GM13977 (cell line): ENCODE data around the gene NPLOC4.

Experiments used
- DNase-seq: peaks from one replicate; pipeline ENCODE4 v3.0.0; 2012; ENCODE audit warnings: low spot score
- in situ Hi-C: fragments of 300-500 bp; cut with MboI; formaldehyde crosslinking; loops from one replicate; pipeline ENCODE4 v1.12.0; 2022; ENCODE audit warnings: low sequenced_read_pairs, low pct_unique_long_range_greater_than_20kb, mixed read lengths, inconsistent platforms; ENCODE audit not compliant: unreplicated experiment
- TF ChIP-seq, protein P1 (sequence below): IDR thresholded peaks from 2 replicates; pipeline ENCODE4 v1.5.1; 2012; ENCODE audit warnings: mild to moderate bottlenecking, control low read depth; ENCODE audit not compliant: insufficient read depth; ENCODE audit errors: extremely low read depth, missing control alignments

NPLOC4 gene

DNA sequence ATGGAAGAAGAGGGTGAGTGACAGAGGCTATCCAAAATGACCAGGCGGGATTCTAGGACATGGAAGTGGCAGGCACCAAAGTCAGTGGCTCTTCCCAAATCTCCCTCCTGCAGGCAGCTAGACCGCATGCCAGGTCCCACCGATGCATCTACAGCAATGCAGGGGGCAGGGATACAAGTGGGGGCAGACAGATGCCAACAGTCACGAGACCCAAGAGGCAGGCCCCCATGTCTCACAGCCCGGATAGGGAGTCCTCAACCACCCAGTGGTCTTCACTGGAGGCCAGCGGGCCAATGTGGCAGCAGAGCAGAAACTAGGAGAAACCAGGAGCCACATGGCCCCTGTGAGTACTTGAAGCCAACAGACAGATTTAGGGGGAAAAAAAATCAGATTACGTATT is 20.0 kb downstream of the NPLOC4 start:
- TF ChIP-seq, protein P1, sequence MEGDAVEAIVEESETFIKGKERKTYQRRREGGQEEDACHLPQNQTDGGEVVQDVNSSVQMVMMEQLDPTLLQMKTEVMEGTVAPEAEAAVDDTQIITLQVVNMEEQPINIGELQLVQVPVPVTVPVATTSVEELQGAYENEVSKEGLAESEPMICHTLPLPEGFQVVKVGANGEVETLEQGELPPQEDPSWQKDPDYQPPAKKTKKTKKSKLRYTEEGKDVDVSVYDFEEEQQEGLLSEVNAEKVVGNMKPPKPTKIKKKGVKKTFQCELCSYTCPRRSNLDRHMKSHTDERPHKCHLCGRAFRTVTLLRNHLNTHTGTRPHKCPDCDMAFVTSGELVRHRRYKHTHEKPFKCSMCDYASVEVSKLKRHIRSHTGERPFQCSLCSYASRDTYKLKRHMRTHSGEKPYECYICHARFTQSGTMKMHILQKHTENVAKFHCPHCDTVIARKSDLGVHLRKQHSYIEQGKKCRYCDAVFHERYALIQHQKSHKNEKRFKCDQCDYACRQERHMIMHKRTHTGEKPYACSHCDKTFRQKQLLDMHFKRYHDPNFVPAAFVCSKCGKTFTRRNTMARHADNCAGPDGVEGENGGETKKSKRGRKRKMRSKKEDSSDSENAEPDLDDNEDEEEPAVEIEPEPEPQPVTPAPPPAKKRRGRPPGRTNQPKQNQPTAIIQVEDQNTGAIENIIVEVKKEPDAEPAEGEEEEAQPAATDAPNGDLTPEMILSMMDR, result no peak
- in situ Hi-C loops, result no loop called here
- no peak for DNase-seq

DNA sequence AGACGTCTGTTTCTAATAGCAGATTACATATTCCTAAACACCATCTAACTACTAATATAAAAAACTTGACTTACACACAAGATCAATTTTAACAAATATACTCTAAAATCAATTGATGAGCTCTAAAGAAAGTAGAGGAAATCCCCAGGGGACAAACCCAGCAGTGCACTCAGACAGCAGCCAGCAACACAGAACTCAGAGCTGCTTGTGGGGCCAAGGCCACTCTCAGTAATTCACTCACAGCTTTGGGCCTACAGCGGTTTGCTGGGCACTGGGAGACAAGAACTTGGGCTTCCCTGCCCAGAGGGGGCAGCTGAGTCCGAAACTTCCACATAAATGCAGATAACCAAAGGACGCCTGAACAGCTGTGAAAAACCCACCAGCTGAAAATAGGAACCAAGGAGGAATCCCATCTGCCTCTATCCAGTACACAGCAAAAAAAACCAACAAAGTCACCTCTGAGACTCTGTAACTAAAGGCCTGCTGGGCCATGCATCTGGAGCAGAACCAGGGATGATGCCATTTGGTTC is 21.4 kb downstream of the NPLOC4 start:
- DNase-seq, result no peak
- in situ Hi-C loops, result no loop called here
- TF ChIP-seq, protein P1, result no peak

DNA sequence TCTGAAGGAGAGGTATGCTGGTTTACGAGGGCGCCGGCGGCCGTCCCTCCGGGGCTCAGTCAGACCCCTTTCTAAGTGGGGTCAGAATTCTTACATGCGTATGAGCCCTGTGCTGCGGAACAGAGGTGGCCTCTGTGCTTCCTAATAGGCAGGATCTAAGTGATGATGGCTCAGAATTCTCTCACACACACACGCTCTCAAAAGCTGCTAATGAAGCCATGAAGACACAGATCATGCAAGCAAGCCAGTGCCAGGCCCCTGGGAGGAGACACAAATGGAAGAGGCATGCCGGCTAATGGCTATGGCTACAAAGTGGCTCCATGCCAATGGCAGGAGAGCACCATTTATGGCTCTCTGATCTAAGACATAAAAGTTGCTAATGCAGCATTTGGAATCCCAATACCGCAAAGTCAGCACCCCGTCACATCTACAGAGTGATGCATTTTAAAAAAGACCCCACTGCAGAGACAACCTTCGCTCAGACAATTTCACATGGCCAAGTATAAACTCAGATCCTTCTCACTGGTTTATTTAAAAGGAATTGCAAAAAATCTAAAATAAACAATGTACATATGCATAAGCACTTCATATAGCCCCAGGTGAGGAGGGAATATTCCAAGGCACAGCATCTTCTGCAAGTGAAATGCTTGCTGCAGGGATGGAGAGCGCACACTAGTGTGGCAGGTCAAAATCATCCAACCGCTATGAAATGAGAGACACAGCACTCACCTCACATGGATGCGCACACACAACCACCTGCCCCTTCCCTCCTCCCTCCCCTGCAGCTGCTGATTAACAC is 24.5 kb downstream of the NPLOC4 start:
- DNase-seq, result no peak
- in situ Hi-C loops, result no loop called here

DNA sequence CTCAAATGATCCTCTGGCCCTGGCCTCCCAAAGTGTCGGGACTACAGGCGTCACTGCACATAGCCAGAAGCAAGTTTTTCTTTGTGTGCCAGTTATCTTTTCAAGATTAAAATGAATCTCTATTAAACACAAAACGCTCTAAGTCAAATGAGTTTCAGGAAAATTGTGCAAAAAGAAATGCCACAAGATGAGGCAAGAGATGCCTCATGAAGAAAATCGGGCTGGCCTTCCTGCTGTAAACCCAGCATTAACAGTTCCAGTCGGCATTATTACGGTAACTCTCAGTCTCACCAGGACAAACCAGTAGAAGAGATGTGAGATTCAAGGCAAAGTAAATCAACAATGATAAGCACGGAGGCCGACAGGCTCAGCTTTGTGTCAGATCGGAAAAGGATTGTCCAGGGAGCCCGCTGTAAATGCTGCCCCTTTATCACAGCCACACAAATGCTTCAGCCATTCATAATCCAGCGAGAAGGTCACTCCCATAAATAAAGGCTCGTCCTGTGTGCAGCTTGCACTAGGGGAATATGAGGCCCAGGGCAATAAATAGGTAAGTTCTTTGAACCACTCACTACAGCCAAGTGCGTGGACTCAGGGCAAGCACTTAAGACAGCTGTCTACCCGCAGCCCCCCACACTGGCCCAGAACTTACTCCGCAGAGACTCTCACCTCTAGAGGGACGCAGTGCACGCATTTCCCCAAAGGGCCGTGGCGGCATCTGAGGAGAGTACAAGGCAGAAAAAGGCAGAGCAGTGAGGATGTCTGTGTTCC is 27.2 kb downstream of the NPLOC4 start:
- in situ Hi-C loops, result no loop called here
- TF ChIP-seq, protein P1, result no peak
- DNase-seq, result no peak

More for the DNA sequence above, 24.5 kb downstream of the NPLOC4 start:
- TF ChIP-seq, protein P1, result no peak

DNA sequence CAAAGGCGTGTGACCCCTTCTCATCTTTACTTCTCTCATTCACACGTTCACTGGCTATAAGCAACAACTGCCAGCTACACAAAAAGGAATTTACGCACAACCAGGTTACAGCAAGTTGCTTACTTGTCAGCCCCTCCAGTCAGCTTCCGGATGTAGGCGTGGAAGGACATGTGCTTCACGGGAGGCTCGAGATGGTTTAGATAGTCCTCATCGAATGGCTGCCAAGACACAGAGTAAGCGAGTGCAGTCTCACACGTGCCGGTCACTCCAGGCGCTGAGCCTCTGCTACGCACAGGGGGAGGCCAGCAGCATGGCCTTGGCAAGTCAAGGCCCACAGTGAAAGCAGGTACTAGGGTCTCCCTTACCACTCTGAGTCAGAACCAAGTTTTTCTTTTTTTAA is 28.3 kb downstream of the NPLOC4 start:
- in situ Hi-C loops, result no loop called here
- TF ChIP-seq, protein P1, result no peak
- no peak for DNase-seq

DNA sequence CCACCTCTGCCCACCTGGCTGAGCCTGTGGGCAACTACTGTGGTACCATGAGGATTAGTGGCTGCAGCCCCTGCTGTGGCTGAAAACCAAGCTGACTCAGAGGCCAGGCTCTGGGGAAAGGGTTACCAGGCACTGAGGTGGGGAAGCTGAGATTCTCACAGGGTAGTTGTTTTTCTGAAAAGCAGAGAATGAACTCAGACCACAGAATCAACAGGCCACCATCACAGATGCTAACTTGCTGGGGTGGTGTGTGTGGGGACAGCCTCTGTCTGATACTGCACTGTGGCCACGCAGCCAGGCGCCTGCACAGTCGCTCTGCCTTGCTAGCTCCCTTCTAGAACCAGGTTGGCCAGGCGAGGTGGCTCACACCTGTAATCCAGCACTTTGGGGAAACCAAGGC is 28.8 kb downstream of the NPLOC4 start:
- no peak for DNase-seq
- TF ChIP-seq, protein P1, result no peak
- in situ Hi-C loops, result no loop called here
